ENCODE results near the gene PKMYT1.

DNA sequence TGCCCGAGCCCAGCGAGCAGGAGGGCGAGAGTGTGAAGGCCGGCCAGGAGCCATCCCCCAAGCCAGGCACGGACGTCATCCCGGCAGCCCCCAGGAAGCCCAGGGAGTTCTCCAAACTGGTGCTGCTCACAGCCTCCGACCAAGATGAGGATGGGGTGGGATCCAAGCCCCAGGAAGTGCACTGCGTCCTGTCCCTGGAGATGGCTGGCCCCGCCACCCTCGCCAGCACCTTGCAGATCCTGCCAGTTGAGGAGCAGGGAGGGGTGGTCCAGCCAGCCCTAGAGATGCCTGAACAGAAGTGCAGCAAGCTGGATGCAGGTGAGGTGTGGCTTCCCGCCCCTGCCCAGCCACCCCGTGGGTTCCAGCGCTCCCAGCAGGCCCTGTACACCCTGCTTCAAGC is 50.6 kb downstream of the PKMYT1 start:
- TF ChIP-seq, protein P1, sequence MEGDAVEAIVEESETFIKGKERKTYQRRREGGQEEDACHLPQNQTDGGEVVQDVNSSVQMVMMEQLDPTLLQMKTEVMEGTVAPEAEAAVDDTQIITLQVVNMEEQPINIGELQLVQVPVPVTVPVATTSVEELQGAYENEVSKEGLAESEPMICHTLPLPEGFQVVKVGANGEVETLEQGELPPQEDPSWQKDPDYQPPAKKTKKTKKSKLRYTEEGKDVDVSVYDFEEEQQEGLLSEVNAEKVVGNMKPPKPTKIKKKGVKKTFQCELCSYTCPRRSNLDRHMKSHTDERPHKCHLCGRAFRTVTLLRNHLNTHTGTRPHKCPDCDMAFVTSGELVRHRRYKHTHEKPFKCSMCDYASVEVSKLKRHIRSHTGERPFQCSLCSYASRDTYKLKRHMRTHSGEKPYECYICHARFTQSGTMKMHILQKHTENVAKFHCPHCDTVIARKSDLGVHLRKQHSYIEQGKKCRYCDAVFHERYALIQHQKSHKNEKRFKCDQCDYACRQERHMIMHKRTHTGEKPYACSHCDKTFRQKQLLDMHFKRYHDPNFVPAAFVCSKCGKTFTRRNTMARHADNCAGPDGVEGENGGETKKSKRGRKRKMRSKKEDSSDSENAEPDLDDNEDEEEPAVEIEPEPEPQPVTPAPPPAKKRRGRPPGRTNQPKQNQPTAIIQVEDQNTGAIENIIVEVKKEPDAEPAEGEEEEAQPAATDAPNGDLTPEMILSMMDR (IDR thresholded peaks at IDR 0.05; ENCODE audit: low read depth, low read length): no peak
- TF ChIP-seq, protein P2, sequence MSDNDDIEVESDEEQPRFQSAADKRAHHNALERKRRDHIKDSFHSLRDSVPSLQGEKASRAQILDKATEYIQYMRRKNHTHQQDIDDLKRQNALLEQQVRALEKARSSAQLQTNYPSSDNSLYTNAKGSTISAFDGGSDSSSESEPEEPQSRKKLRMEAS (IDR thresholded peaks at IDR 0.05; ENCODE audit: low read depth, low read length): no peak
- TF ChIP-seq POLR2A (IDR thresholded peaks at IDR 0.05; ENCODE audit: extremely low read depth, insufficient read length) (no peak), MYC (IDR thresholded peaks at IDR 0.05; ENCODE audit: low read depth, low read length) (no peak)
